HL-60 (cell line): ENCODE measurements around the gene RTF2.

Source experiments
- DNase-seq, 2 experiments: peaks; one replicate each; pipeline ENCODE4 v3.0.0-alpha.2; 2010 to 2020; ENCODE audit warnings: low read depth in 1 of 2, low spot score in 1 of 2
- H3K27ac ChIP-seq: fragments of 250-450 bp; sonication (Bioruptor Pico); replicated peaks from 2 replicates; pipeline ENCODE4 v1.5.1; 2020; ENCODE audit warnings: mild to moderate bottlenecking, moderate library complexity
- H3K27me3 ChIP-seq: fragments of 250-450 bp; sonication (Bioruptor Pico); 2 replicates; pipeline ENCODE4 v1.5.1; 2021; ENCODE audit warnings: mild to moderate bottlenecking, moderate library complexity; ENCODE audit not compliant: insufficient read depth, poor library complexity, severe bottlenecking
- H3K4me3 ChIP-seq: replicated peaks from 2 replicates; pipeline ENCODE4 v1.5.1; 2011; ENCODE audit warnings: mild to moderate bottlenecking, control low read depth, low read length; ENCODE audit not compliant: insufficient read depth
- CTCF ChIP-seq: IDR thresholded peaks from one replicate; pipeline ENCODE4 v1.5.1; 2011; ENCODE audit warnings: low read length, control low read depth, inconsistent platforms; ENCODE audit not compliant: insufficient read depth
- GABPA ChIP-seq: IDR thresholded peaks from 2 replicates; pipeline ENCODE4 v1.6.1; 2012; ENCODE audit warnings: low read depth
- POLR2AphosphoS5 ChIP-seq: IDR thresholded peaks from 2 replicates; pipeline ENCODE4 v1.6.1; 2012; ENCODE audit warnings: low read depth
- REST ChIP-seq: IDR thresholded peaks from 2 replicates; pipeline ENCODE4 v1.6.1; 2012; ENCODE audit warnings: low read depth; ENCODE audit not compliant: insufficient replicate concordance
- SPI1 ChIP-seq: IDR thresholded peaks from 2 replicates; pipeline ENCODE4 v1.6.1; 2012; ENCODE audit warnings: low read depth, mild to moderate bottlenecking, borderline replicate concordance

RTF2 gene

GRCh38 chr20:56517641-56518040 lies 49.2 kb downstream of the RTF2 start:
- Histone ChIP-seq H3K27me3 (no peaks in the 10 kb centered on the region), H3K4me3 (no peak overlapping the region), H3K27ac (no peak overlapping the region)
- DNase-seq = no peak
- no peak for TF ChIP-seq GABPA
- TF ChIP-seq POLR2AphosphoS5 = no peak
- TF ChIP-seq CTCF = no peak
- no peak for TF ChIP-seq SPI1
- TF ChIP-seq REST = no peak

- H3K4me3 ChIP-seq = no peak overlapping the region
- no peak for DNase-seq
Observed at GRCh38 chr20:56518126-56518525, 49.7 kb downstream of the RTF2 start.

GRCh38 chr20:56518721-56519398 lies 50.4 kb downstream of the RTF2 start:
- no peak overlapping the region for H3K4me3 ChIP-seq
- H3K27ac ChIP-seq = no peak overlapping the region
- no peak for DNase-seq
- H3K27me3 ChIP-seq = no peaks in the 10 kb centered on the region
- TF ChIP-seq REST (no peak), CTCF (no peak), GABPA (no peak), POLR2AphosphoS5 (no peak), SPI1 (no peak)

More at GRCh38 chr20:56518126-56518525, 49.7 kb downstream of the RTF2 start:
- H3K27ac ChIP-seq = no peak overlapping the region
- H3K27me3 ChIP-seq = no peaks in the 10 kb centered on the region
- no peak for TF ChIP-seq POLR2AphosphoS5
- no peak for TF ChIP-seq REST
